ENCODE results near the gene FAM120A. TPM values are rescaled to one million over a fixed set of nuclear protein-coding genes. Genes with fewer than 3 reads are reported as not detected.

The FAM120A gene
- polyA plus RNA-seq, 3 donors: 73.8 to 83.0 (median 75.7) TPM

DNA sequence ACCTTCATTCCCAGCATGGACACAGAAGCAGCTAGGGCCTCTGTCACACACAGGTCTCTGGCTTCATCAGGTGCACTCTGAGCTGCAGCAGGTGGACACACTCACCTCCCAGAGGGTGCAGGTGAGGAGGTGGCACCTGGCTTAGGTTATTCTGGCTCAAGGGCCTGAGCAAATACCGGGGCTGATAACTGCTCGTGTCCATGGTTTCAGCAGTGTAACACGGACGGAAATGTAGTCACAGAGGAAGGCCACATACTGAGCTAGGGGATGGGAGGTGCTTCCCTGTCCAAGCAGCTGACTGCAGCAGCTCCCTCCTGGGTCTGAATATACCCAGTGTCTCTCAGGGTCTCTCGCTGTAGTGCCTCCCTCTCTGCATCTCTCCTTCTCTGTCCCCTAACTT, 130.6 kb downstream of the FAM120A start:
- DNase-seq (ENCODE audit: extremely low read depth in 1 of 11, low read depth in 9 of 11, low spot score in 4 of 11): no peak

DNA sequence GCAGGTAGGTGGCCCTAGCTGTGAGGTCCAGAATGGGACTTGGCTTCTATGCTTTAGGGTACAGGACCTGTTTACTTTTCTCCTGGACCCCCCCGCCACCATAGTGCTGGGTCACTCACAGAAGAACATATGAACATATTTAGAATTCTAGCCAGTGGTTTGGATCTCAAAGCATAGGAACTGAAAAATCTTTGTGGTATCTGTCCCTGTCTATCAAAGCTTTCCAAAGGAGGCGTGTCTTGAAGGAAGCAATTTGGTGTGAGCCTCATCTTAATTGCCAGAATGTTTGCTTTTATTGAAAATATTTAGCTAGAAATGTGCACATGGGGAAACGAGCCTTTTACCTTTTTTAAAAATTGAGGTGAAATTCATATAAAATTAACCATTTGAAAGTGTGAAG, 131.1 kb downstream of the FAM120A start:
- DNase-seq (ENCODE audit: extremely low read depth in 1 of 11, low read depth in 9 of 11, low spot score in 4 of 11): no peak

DNA sequence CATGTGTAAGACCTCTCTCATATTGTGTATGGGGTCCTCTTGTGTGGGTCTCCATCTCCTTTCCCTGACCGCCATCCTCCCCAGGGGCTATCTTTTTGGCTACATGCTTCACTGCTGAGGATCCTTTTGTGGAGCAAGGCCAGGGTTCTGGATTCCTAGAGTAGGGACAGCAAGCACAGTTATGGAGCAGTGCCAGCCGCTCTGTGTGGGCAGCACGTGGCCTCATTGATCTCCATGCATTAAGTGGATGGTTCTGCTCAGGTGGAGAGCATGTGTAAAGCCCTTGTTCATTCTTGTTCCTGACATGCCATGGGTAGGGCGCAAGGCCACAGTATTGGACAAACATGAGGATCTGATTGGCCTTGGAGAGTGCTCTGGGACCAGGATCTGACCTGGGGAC, 133.8 kb downstream of the FAM120A start:
- no peak for DNase-seq (ENCODE audit: extremely low read depth in 1 of 11, low read depth in 9 of 11, low spot score in 4 of 11)

DNA sequence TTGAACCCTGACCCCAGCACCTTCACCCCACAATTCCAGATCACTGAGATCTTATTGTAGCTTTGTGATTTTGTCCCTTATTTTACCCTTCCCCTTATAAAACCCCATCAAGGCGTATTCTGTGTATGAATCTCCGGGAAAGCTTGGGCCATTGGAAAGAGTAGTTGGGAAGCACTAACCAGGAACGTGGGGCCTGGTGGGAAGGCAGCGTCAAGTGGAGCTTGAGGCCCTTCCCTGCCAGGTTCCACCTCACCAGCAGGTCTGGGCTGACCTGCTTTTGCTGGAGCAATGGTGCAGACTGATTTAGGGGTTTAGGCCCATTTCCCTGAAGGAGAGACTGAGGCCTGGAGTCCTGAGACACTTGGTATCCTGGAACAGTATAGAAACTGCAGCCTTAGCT, 134.2 kb downstream of the FAM120A start:
- no peak for DNase-seq (ENCODE audit: extremely low read depth in 1 of 11, low read depth in 9 of 11, low spot score in 4 of 11)

DNA sequence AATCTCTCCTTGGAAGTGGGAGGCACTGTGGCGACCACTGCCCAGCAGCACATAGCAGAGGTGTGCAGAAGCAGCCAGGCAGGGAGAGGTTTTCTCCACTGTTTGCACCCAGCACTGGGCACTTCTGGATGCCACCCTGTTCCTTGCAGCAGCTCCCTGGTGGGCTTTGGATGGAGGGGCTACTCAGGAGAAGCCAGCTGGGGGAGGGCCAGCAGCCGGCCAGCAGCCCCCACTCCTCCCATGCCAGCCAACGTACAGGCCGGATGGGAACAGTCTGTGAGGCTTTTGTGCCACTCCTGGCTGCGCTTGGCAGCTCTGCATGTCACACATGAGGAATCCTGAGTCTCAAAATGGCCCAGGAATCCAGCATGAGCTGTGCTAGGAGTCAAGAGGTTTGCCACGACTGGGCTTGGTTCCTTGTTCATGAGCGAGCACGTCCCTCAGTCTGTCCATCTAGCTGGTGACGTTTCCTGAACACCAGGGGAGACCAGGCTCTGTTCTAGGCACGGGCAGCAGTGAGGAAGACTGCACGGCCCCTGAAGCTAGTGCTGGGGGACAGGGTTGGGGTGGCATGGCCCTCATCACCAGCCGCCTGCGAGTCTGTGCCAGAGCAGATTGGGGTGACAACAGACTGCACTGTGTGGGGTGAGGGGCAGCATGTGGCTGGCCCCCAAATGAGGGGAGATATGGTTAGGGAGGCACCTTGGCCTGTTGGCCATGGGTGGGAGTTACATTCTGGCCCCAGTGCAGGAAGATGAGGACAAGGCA, 135.0 kb downstream of the FAM120A start:
- DNase-seq (ENCODE audit: extremely low read depth in 1 of 11, low read depth in 9 of 11, low spot score in 4 of 11): peak in 1 of 11 donors; percentile 47

DNA sequence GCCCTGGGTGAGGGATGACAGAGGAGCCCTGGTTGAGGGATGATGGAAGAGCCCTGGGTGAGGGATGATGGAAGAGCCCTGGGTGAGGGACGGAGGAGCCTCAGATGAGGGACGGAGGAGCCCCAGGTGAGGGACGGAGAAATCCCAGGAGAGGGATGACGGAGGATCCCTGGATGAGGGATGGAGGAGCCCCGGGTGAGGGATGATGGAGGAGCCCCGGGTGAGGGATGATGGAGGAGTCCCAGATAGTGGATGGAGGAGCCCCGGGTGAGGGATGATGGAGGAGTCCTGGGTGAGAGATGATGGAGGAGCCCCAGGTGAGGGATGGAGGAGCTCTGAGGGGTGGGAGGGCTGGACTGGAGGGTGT, 135.8 kb downstream of the FAM120A start:
- no peak for DNase-seq (ENCODE audit: extremely low read depth in 1 of 11, low read depth in 9 of 11, low spot score in 4 of 11)

DNA sequence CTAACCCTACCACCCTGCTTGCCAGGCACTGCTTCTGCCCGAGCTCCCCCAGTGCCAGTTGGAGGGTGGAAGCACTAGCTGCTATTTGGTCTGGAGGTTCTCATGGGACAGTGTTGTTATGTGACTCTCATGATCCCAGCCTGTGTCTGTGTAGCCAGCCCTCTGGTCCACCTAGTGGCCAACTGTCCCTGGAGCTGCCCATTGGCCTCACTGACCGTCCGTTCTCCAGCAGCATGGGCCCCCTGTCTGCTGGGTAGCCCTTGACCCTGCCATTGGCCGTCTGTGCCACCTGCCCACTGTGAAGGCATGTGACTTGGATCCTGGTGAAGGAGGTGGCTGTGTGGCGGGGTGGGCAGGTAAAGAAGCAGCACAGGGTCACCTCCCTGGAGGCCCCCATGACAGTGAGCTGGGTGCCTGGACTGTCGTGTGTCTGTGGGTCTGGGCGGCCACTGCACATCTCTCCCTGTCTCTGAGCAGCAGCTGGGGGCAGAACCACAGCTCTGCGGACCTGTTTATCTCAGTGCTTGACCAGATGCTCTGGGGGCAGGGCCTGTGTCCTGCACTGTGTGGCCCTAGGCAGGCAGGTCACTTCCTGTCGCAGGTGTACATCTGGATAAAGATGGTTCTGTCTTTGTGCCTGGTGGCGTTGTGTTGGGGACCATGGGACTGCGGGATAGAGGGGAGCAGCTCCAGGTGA, 136.3 kb downstream of the FAM120A start:
- no peak for DNase-seq (ENCODE audit: extremely low read depth in 1 of 11, low read depth in 9 of 11, low spot score in 4 of 11)

DNA sequence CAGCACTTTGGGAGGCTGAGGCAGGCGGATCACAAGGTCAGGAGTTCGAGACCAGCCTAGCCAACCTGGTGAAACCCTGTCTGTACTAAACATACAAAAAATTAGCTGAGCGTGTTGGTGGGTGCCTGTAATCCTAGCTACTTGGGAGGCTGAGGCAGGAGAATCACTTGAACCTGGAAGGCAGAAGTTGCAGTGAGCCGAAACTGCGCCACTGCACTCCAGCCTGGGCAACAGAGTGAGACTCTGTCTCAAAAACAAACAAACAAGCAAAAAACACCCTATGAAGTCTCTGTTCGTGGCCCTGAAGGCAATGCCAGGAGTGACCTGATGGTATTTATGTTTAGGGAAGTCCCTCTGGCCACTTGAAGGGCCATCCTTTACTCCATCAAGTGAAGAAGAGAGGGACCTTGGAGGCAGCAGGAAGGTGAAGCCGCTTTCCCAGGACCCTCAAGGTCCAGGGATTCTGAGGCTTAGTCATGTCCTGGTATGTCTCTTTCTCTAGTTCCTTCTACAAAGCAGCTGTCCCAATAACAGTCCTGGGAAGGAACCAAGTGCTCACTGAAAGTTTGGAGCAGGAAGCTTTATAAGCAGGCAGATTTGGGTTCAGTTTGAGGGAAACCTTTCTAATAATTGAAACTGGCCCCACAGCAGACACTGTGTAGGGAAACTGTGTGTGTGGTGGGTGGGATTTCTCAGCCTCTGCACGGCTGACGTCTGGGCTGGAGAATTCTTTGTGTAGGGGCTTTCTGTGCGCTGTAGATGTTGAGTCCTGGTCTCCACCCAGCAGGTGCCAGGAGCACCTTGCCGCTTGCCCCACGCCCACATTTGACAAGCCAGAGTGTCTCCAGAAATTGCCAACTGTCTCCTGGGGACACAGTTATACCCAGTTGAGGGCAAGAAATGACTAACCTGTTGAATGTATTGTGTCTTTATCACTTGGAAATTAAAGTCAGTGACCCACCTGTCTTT, 137.4 kb downstream of the FAM120A start:
- DNase-seq (ENCODE audit: extremely low read depth in 1 of 11, low read depth in 9 of 11, low spot score in 4 of 11): no peak

DNA sequence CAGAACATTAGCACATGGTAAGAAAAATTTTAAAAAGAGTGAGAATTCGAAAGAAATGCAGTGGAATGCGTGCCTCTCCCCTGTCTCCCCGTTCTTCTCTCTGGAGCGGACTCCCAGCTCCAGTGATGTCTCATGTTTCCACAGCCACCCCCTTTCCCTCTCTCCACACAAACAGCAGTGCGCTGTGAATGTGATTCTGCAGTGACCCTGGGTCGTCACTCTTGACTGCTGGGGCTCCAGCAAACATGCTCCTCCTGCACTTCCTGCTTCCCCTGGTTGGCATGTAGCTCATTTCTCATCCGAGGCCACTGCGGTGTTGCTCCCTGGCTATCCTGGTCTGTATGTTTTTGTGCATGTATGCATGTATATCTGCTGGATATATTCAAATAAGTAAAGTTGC, 138.2 kb downstream of the FAM120A start:
- DNase-seq (ENCODE audit: extremely low read depth in 1 of 11, low read depth in 9 of 11, low spot score in 4 of 11): peak in 3 of 11 donors; percentile 52 to 76 (median 73)

DNA sequence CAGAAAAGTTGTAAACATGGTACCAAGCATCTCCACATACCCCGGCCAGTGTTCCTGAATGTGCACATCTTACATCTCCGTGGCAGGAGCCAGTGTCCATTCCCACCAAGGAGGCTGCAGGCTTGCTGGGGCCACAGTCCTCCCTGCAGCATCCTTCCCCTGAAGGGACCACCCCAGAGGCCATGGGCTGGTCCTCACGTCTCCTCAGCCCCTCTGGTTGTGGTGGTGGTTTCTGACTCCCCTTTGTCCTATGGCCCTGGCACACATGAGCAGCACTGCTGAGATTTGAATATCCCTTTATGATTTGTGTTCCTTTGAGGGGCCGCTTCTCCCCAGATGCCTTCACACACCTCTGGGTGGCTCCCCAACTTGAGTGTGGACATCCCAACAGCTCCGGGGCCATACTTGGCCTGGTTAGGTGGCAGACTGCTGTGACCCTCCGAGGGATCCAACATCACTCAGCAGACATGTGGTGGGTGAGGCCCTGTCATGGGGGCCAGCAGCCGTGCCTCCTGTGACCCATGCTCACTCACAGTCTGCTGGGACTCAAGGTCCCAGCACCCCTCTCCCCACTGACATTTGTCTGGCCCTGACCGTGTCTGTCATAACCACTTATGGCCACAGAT, 139.2 kb downstream of the FAM120A start:
- DNase-seq (ENCODE audit: extremely low read depth in 1 of 11, low read depth in 9 of 11, low spot score in 4 of 11): no peak

DNA sequence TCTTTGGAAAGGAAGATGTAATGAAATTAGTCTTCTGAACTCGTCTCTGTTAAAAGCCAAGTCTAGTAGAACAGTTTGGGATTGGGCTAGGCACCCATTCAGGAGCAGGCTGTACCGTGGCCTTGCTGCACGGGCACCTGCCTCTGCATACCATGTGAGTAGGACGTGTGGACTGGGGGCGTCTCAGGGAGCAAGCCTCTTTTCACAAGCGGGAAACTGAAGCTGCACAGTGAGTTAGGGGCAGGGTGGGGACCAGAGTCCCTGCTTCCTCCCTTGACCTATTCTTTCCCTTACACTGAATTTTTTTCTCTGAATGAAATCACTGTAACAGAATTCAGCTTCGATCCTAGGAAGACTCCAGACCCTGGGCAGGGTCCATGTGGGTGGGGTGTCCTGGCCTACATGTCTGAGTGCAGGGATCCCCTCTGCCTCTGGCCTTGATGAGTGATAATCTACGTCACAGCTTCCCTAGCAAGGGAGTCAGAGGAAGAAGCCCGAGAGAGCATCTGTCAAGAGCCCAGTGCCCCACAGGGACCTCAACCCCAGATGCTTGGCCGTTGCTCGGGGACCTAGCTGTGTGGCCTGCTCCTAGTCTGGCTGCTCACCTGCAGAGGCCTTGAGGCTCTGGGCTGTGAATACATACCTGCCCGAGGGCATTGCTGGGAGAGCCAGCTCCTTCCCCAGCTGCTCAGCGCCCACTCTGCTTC, 140.0 kb downstream of the FAM120A start:
- DNase-seq (ENCODE audit: extremely low read depth in 1 of 11, low read depth in 9 of 11, low spot score in 4 of 11): no peak

DNA sequence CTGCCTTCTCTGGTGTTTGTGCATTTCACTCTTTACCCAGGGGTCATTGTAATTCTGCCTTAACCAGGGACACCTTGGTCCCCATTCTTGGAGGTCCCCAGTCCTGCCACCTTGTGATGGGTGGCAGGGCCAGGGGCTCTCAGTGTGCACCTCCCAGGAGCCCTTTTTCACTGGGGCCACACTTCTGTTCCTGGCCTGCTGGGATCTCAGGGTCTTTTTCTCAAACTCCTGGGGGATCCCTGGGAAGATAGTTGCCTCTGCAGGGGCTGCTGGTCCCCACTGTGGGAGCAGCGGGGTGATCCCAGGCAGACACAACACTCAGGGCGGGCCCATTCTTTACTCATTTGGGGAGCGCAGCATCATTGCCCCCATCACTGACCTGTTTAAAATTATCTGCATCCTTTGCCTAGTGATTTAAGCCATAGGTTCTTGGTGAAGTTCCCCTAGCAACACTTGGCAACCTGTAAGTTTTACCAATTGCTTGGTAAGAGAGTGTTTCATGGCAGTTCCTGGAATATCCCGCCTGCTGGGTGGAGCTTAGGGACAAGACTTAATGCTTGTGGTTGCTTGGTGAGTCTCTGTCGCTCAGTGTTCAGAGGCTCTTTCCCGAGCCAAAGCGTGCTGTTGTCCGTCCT, 140.6 kb downstream of the FAM120A start:
- DNase-seq (ENCODE audit: extremely low read depth in 1 of 11, low read depth in 9 of 11, low spot score in 4 of 11): no peak

DNA sequence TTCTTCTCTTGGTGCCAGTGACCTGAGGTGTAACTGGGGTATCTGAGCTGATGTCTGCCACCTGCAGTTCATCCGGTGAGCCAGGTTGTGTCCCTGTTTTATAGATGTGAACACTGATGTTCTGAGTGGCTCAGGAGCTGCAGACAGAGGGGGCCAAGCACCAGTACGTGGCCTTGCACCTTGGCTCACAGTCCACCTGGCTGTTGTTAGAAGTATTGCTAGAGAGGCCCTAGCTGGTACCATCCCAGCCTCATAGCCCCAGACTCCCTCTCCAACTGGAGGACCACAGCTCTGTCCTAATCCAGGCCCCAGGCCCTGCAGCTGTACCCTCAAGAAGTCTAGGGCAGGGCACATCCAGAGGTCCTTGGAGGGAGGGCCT, 141.1 kb downstream of the FAM120A start:
- no peak for DNase-seq (ENCODE audit: extremely low read depth in 1 of 11, low read depth in 9 of 11, low spot score in 4 of 11)

DNA sequence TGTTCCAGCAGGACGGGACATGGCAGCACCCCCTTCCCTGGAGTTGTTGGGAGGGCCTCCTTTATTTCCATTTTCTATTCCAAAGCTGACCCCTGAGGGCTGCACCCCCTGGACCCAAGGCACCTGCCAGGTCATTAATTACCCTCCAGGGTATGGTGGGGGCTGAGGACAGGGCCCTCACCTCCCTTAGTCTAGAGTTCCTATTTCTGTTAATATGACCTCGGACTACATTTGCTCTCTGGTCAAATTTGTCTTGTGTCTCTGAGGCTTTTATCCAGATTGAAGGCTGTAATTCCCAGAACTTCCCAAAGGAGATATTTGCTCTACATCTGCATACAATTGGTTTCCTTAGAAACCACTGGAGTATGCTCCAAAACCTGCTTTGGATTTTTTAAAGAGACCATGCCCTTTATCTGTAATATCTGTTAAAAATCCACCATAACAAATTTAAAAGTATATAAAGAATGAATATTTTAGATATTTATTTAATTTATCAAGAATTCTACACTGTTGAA, 141.7 kb downstream of the FAM120A start:
- no peak for DNase-seq (ENCODE audit: extremely low read depth in 1 of 11, low read depth in 9 of 11, low spot score in 4 of 11)

DNA sequence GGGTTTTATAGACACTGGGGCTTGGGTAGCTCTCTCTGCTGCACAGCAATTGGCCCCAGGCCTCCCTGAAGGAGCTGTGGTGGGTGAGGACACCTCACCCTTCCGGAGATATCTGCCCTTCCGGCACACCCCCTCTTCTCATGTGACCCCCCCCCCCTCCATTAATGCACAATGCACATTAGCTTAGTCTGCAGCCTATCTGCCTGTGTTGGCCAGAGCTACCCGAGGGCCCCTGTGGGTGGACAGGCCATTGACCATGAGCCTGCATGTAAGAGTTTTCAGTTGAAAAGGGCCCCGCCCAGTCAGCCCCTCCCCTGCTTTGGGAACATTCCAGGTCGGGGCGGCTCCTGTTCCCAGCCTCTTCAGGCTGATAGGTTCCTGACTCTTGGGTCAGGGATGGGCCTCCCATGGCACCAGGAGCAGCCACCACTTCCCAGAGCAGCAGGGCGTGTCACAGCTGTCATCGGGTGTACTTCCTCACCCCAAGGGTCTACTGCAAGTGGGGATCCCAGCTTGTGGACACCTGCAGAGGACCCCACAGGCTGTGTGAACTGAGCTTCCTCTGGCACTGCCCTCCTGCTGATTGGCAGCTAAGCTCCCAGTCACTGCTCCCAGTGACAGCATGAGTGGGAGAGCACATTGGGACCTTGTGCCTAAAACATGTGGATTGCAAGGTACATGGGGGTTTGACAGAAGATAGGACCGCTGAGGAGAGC, 142.7 kb downstream of the FAM120A start:
- DNase-seq (ENCODE audit: extremely low read depth in 1 of 11, low read depth in 9 of 11, low spot score in 4 of 11): no peak

DNA sequence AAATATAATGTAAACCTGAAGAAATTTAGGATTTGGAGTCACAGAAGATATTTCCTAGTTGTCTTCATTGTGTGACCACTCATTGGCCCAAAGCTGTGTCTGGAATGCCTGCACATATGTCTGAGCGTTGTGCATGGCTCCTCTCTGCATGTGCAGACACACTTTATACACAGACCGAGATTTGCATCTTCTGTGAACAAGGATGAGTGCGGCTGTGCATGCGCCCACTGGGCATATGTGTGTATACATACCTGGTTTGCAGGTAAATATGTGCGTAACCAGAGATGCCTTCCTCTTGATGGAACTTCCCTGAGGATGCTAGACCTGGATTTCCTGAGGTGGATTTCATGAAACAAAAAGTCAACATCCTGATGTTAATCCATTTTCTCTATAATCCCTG, 144.0 kb downstream of the FAM120A start:
- DNase-seq (ENCODE audit: extremely low read depth in 1 of 11, low read depth in 9 of 11, low spot score in 4 of 11): no peak

DNA sequence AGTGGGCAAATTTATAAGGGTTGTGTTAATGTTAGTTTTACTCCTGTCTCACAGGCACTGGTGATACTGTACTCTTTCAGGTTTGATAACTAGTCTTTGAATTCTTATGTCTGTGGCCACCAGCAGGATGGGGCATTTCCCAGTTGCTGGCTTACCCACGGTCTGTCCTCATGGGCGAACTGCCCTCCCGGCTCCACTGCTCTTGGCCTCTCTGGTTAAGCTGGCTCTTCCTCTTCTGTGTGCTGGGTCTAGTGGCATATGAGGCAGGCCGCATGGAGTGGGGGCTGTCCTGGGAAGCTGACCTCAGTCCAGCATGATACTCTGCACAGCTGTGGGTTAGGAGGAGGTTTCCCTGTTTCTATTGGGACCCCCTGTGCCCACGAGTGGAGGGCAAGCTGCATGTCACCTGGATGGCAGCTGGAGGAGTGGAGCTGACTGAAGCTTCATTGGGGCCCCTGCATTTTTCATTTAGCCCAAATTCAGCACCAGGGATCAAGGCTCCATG, 144.4 kb downstream of the FAM120A start:
- DNase-seq (ENCODE audit: extremely low read depth in 1 of 11, low read depth in 9 of 11, low spot score in 4 of 11): no peak
